ENCODE results near the gene ZNF622.
A peak's percentile ranks its signal among the peaks of the same experiment; 100 is the strongest.
"Not testable (repeated sequence)": the region's sequence is repeated elsewhere in the genome, so short reads cannot be mapped to it uniquely, and the experiment has no call there.

The ZNF622 gene

GRCh38 chr5:16455668-16456067 lies 9.9 kb downstream of the ZNF622 start:
- no peaks in the 10 kb centered on the region for H3K27me3 ChIP-seq (ENCODE audit: control insufficient read depth, insufficient read depth, low read length)
- peaks cover 52% of the 10 kb centered on the region for H3K36me3 ChIP-seq (ENCODE audit: control insufficient read depth, low read depth, low read length)
- no peak overlapping the region for H3K9ac ChIP-seq (ENCODE audit: low read length)
- no peak overlapping the region for H3K27ac ChIP-seq (ENCODE audit: low read length)
- H3K4me3 ChIP-seq (ENCODE audit: low read length), result no peak overlapping the region
- no peaks in the 10 kb centered on the region for H3K4me1 ChIP-seq (ENCODE audit: control insufficient read depth, low read depth, low read length)
- H3K9me3 ChIP-seq (ENCODE audit: control insufficient read depth, low read depth, low read length), result no peaks in the 10 kb centered on the region

GRCh38 chr5:16454686-16455085 lies 10.9 kb downstream of the ZNF622 start:
- H3K36me3 ChIP-seq (ENCODE audit: control insufficient read depth, low read depth, low read length), result peaks cover 58% of the 10 kb centered on the region
- no peaks in the 10 kb centered on the region for H3K27me3 ChIP-seq (ENCODE audit: control insufficient read depth, insufficient read depth, low read length)
- no peaks in the 10 kb centered on the region for H3K9me3 ChIP-seq (ENCODE audit: control insufficient read depth, low read depth, low read length)
- no peaks in the 10 kb centered on the region for H3K4me1 ChIP-seq (ENCODE audit: control insufficient read depth, low read depth, low read length)
- no peak overlapping the region for H3K9ac ChIP-seq (ENCODE audit: low read length)
- H3K27ac ChIP-seq (ENCODE audit: low read length), result no peak overlapping the region
- H3K4me3 ChIP-seq (ENCODE audit: low read length), result no peak overlapping the region

GRCh38 chr5:16453609-16454008 lies 12.0 kb downstream of the ZNF622 start:
- Histone ChIP-seq H3K27me3 (ENCODE audit: control insufficient read depth, insufficient read depth, low read length) (no peaks in the 10 kb centered on the region), H3K9me3 (ENCODE audit: control insufficient read depth, low read depth, low read length) (no peaks in the 10 kb centered on the region), H3K9ac (ENCODE audit: low read length) (no peak overlapping the region), H3K4me1 (ENCODE audit: control insufficient read depth, low read depth, low read length) (no peaks in the 10 kb centered on the region), H3K27ac (ENCODE audit: low read length) (no peak overlapping the region), H3K4me3 (ENCODE audit: low read length) (no peak overlapping the region), H3K36me3 (ENCODE audit: control insufficient read depth, low read depth, low read length) (peaks cover 60% of the 10 kb centered on the region)

- H3K36me3 ChIP-seq (ENCODE audit: control insufficient read depth, low read depth, low read length), result peaks cover 37% of the 10 kb centered on the region
- H3K4me1 ChIP-seq (ENCODE audit: control insufficient read depth, low read depth, low read length), result no peaks in the 10 kb centered on the region
Observed at GRCh38 chr5:16450163-16450562, 15.4 kb downstream of the ZNF622 start.

GRCh38 chr5:16446993-16447392 lies 18.6 kb downstream of the ZNF622 start:
- peaks cover 27% of the 10 kb centered on the region for H3K36me3 ChIP-seq (ENCODE audit: control insufficient read depth, low read depth, low read length)
- no peak overlapping the region for H3K9ac ChIP-seq (ENCODE audit: low read length)

More at GRCh38 chr5:16450163-16450562, 15.4 kb downstream of the ZNF622 start:
- Histone ChIP-seq H3K9ac (ENCODE audit: low read length) (no peak overlapping the region), H3K4me3 (ENCODE audit: low read length) (no peak overlapping the region), H3K27ac (ENCODE audit: low read length) (no peak overlapping the region), H3K9me3 (ENCODE audit: control insufficient read depth, low read depth, low read length) (no peaks in the 10 kb centered on the region), H3K27me3 (ENCODE audit: control insufficient read depth, insufficient read depth, low read length) (no peaks in the 10 kb centered on the region)

GRCh38 chr5:16437977-16438376 lies 27.6 kb downstream of the ZNF622 start:
- no peak overlapping the region for H3K4me3 ChIP-seq (ENCODE audit: low read length)
- no peak overlapping the region for H3K9ac ChIP-seq (ENCODE audit: low read length)
- H3K27ac ChIP-seq (ENCODE audit: low read length), result no peak overlapping the region
- no peaks in the 10 kb centered on the region for H3K27me3 ChIP-seq (ENCODE audit: control insufficient read depth, insufficient read depth, low read length)
- H3K36me3 ChIP-seq (ENCODE audit: control insufficient read depth, low read depth, low read length), result no peaks in the 10 kb centered on the region
- no peaks in the 10 kb centered on the region for H3K9me3 ChIP-seq (ENCODE audit: control insufficient read depth, low read depth, low read length)
- H3K4me1 ChIP-seq (ENCODE audit: control insufficient read depth, low read depth, low read length), result no peaks in the 10 kb centered on the region

More at GRCh38 chr5:16446993-16447392, 18.6 kb downstream of the ZNF622 start:
- Histone ChIP-seq H3K4me3 (ENCODE audit: low read length) (no peak overlapping the region), H3K4me1 (ENCODE audit: control insufficient read depth, low read depth, low read length) (no peaks in the 10 kb centered on the region), H3K27ac (ENCODE audit: low read length) (no peak overlapping the region), H3K27me3 (ENCODE audit: control insufficient read depth, insufficient read depth, low read length) (no peaks in the 10 kb centered on the region), H3K9me3 (ENCODE audit: control insufficient read depth, low read depth, low read length) (no peaks in the 10 kb centered on the region)

- H3K9ac ChIP-seq (ENCODE audit: low read length); H3K4me3 ChIP-seq (ENCODE audit: low read length); H3K36me3 ChIP-seq (ENCODE audit: control insufficient read depth, low read depth, low read length); H3K27ac ChIP-seq (ENCODE audit: low read length); H3K9me3 ChIP-seq (ENCODE audit: control insufficient read depth, low read depth, low read length); H3K27me3 ChIP-seq (ENCODE audit: control insufficient read depth, insufficient read depth, low read length): not testable (repeated sequence)
- peaks cover 12% of the 10 kb centered on the region for H3K4me1 ChIP-seq (ENCODE audit: control insufficient read depth, low read depth, low read length)
Observed at GRCh38 chr5:16436065-16436682, 29.4 kb downstream of the ZNF622 start.

GRCh38 chr5:16431490-16431889 lies 34.1 kb downstream of the ZNF622 start:
- H3K27ac ChIP-seq (ENCODE audit: low read length), result no peak overlapping the region
- no peaks in the 10 kb centered on the region for H3K36me3 ChIP-seq (ENCODE audit: control insufficient read depth, low read depth, low read length)
- no peaks in the 10 kb centered on the region for H3K9me3 ChIP-seq (ENCODE audit: control insufficient read depth, low read depth, low read length)
- H3K27me3 ChIP-seq (ENCODE audit: control insufficient read depth, insufficient read depth, low read length), result no peaks in the 10 kb centered on the region
- H3K4me3 ChIP-seq (ENCODE audit: low read length), result peak overlapping the region; percentile 13
- no peak overlapping the region for H3K9ac ChIP-seq (ENCODE audit: low read length)
- H3K4me1 ChIP-seq (ENCODE audit: control insufficient read depth, low read depth, low read length), result peaks cover 18% of the 10 kb centered on the region

- no peak overlapping the region for H3K4me3 ChIP-seq (ENCODE audit: low read length)
- H3K27me3 ChIP-seq (ENCODE audit: control insufficient read depth, insufficient read depth, low read length), result no peaks in the 10 kb centered on the region
- H3K36me3 ChIP-seq (ENCODE audit: control insufficient read depth, low read depth, low read length), result no peaks in the 10 kb centered on the region
- no peak overlapping the region for H3K9ac ChIP-seq (ENCODE audit: low read length)
- peaks cover 20% of the 10 kb centered on the region for H3K4me1 ChIP-seq (ENCODE audit: control insufficient read depth, low read depth, low read length)
- no peaks in the 10 kb centered on the region for H3K9me3 ChIP-seq (ENCODE audit: control insufficient read depth, low read depth, low read length)
- no peak overlapping the region for H3K27ac ChIP-seq (ENCODE audit: low read length)
Observed at GRCh38 chr5:16430349-16431089, 35.1 kb downstream of the ZNF622 start.

GRCh38 chr5:16428359-16428758 lies 37.2 kb downstream of the ZNF622 start:
- H3K9ac ChIP-seq (ENCODE audit: low read length), result no peak overlapping the region
- H3K4me3 ChIP-seq (ENCODE audit: low read length), result no peak overlapping the region
- H3K36me3 ChIP-seq (ENCODE audit: control insufficient read depth, low read depth, low read length), result no peaks in the 10 kb centered on the region
- no peaks in the 10 kb centered on the region for H3K9me3 ChIP-seq (ENCODE audit: control insufficient read depth, low read depth, low read length)
- no peak overlapping the region for H3K27ac ChIP-seq (ENCODE audit: low read length)
- no peaks in the 10 kb centered on the region for H3K27me3 ChIP-seq (ENCODE audit: control insufficient read depth, insufficient read depth, low read length)
- H3K4me1 ChIP-seq (ENCODE audit: control insufficient read depth, low read depth, low read length), result peaks cover 24% of the 10 kb centered on the region

- Histone ChIP-seq H3K36me3 (ENCODE audit: control insufficient read depth, low read depth, low read length) (no peaks in the 10 kb centered on the region), H3K9ac (ENCODE audit: low read length) (no peak overlapping the region), H3K27me3 (ENCODE audit: control insufficient read depth, insufficient read depth, low read length) (no peaks in the 10 kb centered on the region)
Observed at GRCh38 chr5:16427587-16427986, 38.0 kb downstream of the ZNF622 start.

GRCh38 chr5:16418471-16418922 lies 47.1 kb downstream of the ZNF622 start:
- Histone ChIP-seq H3K9me3 (ENCODE audit: control insufficient read depth, low read depth, low read length) (no peaks in the 10 kb centered on the region), H3K4me1 (ENCODE audit: control insufficient read depth, low read depth, low read length) (peaks cover 8% of the 10 kb centered on the region), H3K9ac (ENCODE audit: low read length) (no peak overlapping the region), H3K27ac (ENCODE audit: low read length) (no peak overlapping the region), H3K27me3 (ENCODE audit: control insufficient read depth, insufficient read depth, low read length) (no peaks in the 10 kb centered on the region), H3K36me3 (ENCODE audit: control insufficient read depth, low read depth, low read length) (no peaks in the 10 kb centered on the region), H3K4me3 (ENCODE audit: low read length) (no peak overlapping the region)

More at GRCh38 chr5:16427587-16427986, 38.0 kb downstream of the ZNF622 start:
- no peaks in the 10 kb centered on the region for H3K9me3 ChIP-seq (ENCODE audit: control insufficient read depth, low read depth, low read length)
- peaks cover 24% of the 10 kb centered on the region for H3K4me1 ChIP-seq (ENCODE audit: control insufficient read depth, low read depth, low read length)
- no peak overlapping the region for H3K4me3 ChIP-seq (ENCODE audit: low read length)
- H3K27ac ChIP-seq (ENCODE audit: low read length), result no peak overlapping the region

Measured in iPS-18a (cell line).